GM15510 (cell line): Measurements from ENCODE around the gene ZIC2.

Source experiments
- POLR2A ChIP-seq: IDR thresholded peaks from 3 replicates; pipeline ENCODE4 v1.6.1; 2011; ENCODE audit warnings: borderline replicate concordance; ENCODE audit not compliant: insufficient read length; ENCODE audit errors: extremely low read depth

The ZIC2 gene

GRCh38 chr13:99985241-99985874 lies 3.8 kb downstream of the ZIC2 start:
- TF ChIP-seq POLR2A, result no peak

GRCh38 chr13:99985886-99986527 lies 4.4 kb downstream of the ZIC2 start:
- TF ChIP-seq POLR2A, result no peak

GRCh38 chr13:99986741-99987140 lies 5.2 kb downstream of the ZIC2 start:
- no peak for TF ChIP-seq POLR2A

- no peak for TF ChIP-seq POLR2A
Observed at GRCh38 chr13:99987154-99988019, 5.8 kb downstream of the ZIC2 start.

- no peak for TF ChIP-seq POLR2A
Observed at GRCh38 chr13:99988529-99989275, 7.1 kb downstream of the ZIC2 start.

GRCh38 chr13:99989276-99990125 lies 7.9 kb downstream of the ZIC2 start:
- no peak for TF ChIP-seq POLR2A

GRCh38 chr13:99990126-99990977 lies 8.8 kb downstream of the ZIC2 start:
- TF ChIP-seq POLR2A, result no peak

- no peak for TF ChIP-seq POLR2A
Observed at GRCh38 chr13:99991013-99991827, 9.6 kb downstream of the ZIC2 start.

- TF ChIP-seq POLR2A, result no peak
Observed at GRCh38 chr13:99991828-99992775, 10.5 kb downstream of the ZIC2 start.

GRCh38 chr13:99992949-99993351 lies 11.4 kb downstream of the ZIC2 start:
- no peak for TF ChIP-seq POLR2A
